Measurements from ENCODE around the gene KIF26B.
"Not testable (repeated sequence)": the region's sequence is repeated elsewhere in the genome, so short reads cannot be mapped to it uniquely, and the experiment has no call there.

The KIF26B gene

GRCh38 chr1:245671349-245671748 lies 516.6 kb downstream of the KIF26B start:
- DNase-seq = no peak

- no peak for DNase-seq
Observed at GRCh38 chr1:245671966-245672767, 517.4 kb downstream of the KIF26B start.

DNA sequence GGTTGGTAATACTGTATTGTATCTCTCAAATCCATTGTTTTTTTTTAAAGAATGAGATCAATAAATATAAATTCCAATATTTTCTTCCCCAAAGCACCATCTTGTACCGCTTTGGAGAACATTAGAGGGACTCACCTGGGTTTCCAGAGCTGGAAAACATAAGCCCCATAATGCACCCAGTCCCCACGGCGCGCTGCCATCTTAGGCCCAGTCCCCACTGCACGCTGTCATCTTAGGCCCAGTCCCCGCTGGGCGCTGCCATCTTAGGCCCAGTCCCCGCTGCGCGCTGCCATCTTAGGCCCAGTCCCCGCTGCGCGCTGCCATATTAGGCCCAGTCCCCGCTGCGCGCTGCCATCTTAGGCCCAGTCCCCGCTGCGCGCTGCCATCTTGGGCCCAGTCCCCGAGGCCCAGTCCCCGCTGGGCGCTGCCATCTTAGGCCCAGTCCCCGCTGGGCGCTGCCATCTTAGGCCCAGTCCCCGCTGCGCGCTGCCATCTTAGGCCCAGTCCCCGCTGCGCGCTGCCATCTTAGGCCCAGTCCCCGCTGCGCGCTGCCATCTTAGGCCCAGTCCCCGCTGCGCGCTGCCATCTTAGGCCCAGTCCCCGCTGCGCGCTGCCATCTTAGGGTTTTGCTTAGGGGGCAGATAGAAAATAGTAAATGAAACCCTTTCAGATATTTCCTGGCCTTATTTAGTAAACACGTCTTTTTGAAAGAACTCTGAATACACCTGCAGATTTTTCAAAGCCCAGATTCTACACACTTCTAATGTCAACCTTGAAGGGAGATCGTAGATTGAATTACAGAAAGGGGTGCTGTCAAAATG lies 518.3 kb downstream of the KIF26B start:
- not testable (repeated sequence) for DNase-seq

DNA sequence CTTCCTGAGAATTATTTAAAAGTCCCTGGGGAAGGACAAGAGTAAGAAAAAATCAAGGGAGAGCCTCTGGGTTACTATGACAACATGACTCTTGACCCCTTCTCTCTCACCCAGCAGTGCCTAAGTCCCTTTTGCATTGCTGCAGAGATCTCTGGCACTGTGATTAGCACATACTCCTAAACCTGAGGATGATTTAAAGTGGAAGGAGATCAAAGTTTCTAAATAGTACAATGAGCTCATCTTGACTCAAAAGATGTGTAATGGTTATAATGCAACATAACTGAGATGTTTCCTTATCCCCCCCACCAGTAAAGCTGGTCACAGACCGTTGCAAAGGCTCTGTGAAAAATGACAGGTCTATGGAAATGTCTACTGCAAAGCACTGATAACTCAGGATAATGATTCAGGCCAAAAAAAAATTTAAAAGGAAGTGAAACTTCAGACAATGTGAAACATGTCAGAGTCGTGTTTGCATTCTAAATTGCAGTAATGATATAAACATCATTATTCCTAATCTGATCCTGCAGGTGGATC lies 519.2 kb downstream of the KIF26B start:
- no peak for DNase-seq

- DNase-seq = no peak
Observed at GRCh38 chr1:245677461-245678240, 522.9 kb downstream of the KIF26B start.

DNA sequence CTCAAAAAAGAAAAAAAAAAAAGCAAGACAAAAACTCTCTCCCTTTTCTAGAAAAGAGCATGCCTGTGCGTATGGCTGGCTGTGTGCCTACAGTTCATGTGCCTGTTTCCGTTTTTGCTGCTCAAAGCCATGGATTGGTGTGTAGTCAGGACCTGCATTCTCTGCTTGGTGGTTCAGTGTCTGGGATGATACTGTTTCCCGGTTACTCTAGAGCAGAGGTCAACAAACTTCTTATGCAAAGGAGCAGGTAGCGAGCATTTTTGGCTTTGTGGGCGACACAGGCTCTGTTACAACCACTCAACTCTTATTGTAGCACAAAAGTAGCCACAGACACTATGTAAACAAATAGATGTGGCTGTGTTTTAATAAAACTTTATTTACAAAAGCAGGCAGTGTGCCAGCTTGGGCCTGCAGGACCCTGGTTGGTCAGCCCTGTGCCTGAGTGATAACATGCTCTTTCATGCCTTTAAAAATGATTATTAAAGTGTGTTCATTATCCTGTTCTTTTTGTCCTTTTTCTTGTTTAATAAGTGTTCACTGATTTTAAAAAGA lies 524.2 kb downstream of the KIF26B start:
- DNase-seq = no peak

- DNase-seq = no peak
Observed at GRCh38 chr1:245679821-245680780, 525.3 kb downstream of the KIF26B start.

- peak; percentile 47 for DNase-seq
Observed at GRCh38 chr1:245682638-245683628, 528.1 kb downstream of the KIF26B start.

DNA sequence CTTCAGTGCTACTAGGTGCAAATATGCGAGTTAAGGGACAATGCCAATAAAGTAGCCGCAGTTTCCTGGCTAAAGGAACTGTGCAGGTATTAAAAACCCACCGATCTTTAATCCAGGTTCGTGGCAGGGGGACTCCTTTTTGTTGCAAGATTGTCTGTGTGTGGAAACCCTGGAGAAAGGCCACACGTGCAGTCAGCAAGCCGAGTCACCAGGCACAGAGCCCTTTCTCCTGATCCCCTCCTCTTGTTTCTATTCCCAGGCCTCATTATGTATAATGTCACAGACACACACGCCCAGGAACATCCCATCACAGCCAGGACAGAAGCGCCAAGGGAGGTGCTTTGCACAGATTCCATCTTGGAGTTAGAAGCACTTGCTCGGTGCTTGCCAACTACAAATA lies 528.9 kb downstream of the KIF26B start:
- DNase-seq = no peak

DNA sequence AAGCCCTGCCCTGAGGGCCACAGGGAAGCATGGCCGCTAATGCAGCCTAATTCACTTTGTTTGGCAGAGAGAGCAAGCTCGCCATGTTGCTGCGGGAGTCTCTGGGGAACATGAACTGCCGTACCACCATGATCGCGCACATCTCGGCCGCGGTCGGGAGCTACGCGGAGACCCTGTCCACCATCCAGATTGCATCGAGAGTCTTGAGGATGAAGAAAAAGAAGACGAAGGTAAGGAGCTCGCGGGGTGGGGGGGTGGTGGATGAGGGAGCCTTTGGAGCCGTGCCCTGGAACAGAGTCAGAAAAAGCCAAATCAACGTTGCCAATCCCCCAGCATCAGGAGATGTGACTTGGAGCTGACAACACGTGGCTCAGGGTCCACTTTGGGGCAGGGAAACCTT lies 529.4 kb downstream of the KIF26B start:
- DNase-seq = no peak

DNA sequence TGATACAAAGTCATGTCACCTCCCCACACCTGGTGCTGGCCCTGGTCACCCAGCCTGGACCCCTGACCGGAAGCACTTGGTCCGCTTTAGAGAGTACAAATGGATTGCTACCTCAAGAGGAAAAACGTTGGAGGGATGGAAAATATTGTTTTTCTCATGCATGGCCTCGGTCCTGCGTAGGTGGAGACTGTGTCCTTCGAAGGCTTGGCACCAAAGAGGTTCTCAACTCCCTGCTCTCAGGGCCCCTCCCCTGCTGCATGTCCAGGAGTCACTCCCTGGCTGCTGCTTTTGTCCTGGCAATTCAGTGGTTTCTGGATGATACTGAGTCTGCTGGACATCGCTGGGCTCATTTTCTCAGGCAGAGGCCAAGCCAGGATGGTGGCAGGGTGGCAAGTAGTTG lies 529.8 kb downstream of the KIF26B start:
- no peak for DNase-seq

GRCh38 chr1:245685111-245685810 lies 530.5 kb downstream of the KIF26B start:
- DNase-seq = no peak

- no peak for DNase-seq
Observed at GRCh38 chr1:245686006-245686405, 531.2 kb downstream of the KIF26B start.

DNA sequence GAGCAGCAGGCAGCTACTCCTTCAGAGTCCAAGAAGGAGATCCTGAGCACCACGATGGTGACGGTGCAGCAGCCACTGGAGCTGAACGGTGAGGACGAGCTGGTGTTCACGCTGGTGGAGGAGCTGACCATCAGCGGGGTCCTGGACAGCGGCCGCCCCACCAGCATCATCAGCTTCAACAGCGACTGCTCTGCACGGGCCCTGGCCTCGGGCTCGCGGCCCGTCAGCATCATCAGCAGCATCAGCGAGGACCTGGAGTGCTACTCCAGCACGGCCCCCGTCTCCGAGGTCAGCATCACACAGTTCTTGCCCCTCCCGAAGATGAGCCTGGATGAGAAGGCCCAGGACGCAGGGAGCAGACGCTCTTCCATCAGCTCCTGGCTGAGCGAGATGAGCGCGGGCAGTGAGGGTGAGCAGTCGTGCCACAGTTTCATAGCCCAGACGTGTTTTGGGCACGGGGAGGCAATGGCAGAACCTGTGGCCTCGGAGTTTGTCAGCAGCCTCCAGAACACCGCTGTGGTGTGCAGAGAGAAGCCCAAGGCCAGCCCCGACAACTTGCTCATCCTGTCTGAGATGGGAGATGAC lies 531.8 kb downstream of the KIF26B start:
- DNase-seq = no peak

DNA sequence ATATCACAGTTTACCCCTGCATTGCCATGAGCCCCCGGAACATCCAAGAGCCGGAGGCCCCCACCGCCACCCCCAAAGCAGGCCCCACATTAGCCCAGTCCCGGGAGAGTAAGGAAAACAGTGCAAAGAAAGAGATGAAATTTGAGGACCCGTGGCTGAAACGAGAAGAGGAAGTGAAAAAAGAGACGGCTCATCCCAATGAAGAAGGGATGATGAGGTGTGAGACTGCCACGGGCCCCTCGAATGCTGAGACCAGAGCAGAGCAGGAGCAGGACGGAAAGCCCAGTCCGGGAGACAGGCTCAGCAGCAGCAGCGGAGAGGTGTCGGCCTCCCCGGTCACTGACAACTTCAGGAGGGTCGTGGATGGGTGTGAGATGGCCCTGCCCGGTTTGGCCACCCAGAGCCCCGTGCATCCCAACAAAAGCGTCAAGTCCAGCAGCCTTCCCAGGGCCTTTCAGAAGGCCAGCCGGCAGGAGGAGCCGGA lies 532.4 kb downstream of the KIF26B start:
- no peak for DNase-seq

- peak; percentile 85 for DNase-seq
Observed at GRCh38 chr1:245687636-245688535, 533.1 kb downstream of the KIF26B start.

- DNase-seq = no peak
Observed at GRCh38 chr1:245688536-245689453, 534.0 kb downstream of the KIF26B start.

Data from retina (tissue), 1 donor.